ENCODE measurements around the gene EIF3D. TPM values are rescaled to one million over a fixed set of nuclear protein-coding genes. Genes with fewer than 3 reads are reported as not detected.

EIF3D gene
- total and polyA plus RNA-seq, 2 of the 13 experiments (the other 11 are each of a cell fraction or from before 2014, with no cell fraction given), result 118 to 274 TPM

- Histone ChIP-seq H3K79me2 (ENCODE audit: insufficient read depth, low read length) (no peaks in the 10 kb centered on the region), H3K9me3 (ENCODE audit: low read length) (no peaks in the 10 kb centered on the region), H3K27me3 (ENCODE audit: control insufficient read depth in 1 of 2, insufficient read depth in 2 of 2, low read length in 2 of 2) (no peaks in the 10 kb centered on the region), H3K9ac (ENCODE audit: insufficient read depth, low read depth, low read length) (peak overlapping the region; percentile 51), H3K4me2 (ENCODE audit: low read depth, low read length) (peak overlapping the region; percentile 71), H3K4me1 (ENCODE audit: insufficient read depth, low read length) (peaks cover 54% of the 10 kb centered on the region), H4K20me1 (ENCODE audit: insufficient read depth, low read length) (no peaks in the 10 kb centered on the region), H2AFZ (ENCODE audit: low read length) (no peak overlapping the region), H3K4me3 (replicated peaks in 1 of 3; ENCODE audit: insufficient read depth in 1 of 3, low read depth in 2 of 3, low read length in 3 of 3) (peak overlapping the region in 1 of 3 experiments; percentile 46; a peak in 2 of 6 replicates), H3K27ac (ENCODE audit: extremely low read length, insufficient read depth, low read length) (no peak overlapping the region), H3K36me3 (replicated peaks in 1 of 2; ENCODE audit: control insufficient read depth in 1 of 2, insufficient read depth in 2 of 2, low read length in 2 of 2) (peaks cover 0 to 5% of the 10 kb centered on the region in 2 experiments; a peak in 1 of 5 replicates)
- in situ Hi-C loops (cut with HindIII; ENCODE audit: extremely low pct_ligation_motif_present, low pct_unique_long_range_greater_than_20kb), result no loop called here
- intact Hi-C loops (cut with micrococcal nuclease; ENCODE audit: unreplicated experiment), result no loop called here
- FAIRE-seq, result peak; percentile 37
- ATAC-seq, result peak; percentile 74
- DNase-seq (ENCODE audit: low spot score), result peak; percentile 63
- BruUV-seq (replicated peaks), result TSS peak; percentile 68
- WGBS (ENCODE audit: low lambda C conversion rate), result 30% methylated on average over 13 of the region's 16 CpGs
- ChIA-PET CTCF (ENCODE audit: low intra/inter-chr PET ratio, low total read pairs) (no interaction called here), POLR2A (interaction anchor here (0.7 to 3.2 kb wide), 10 partner anchors 8 to 259 kb away, joined by 3 to 10 read pairs (median 6); partner anchors contain the start of gene MYH9)
- TF ChIP-seq RXRB (CRISPR knock-in tag; IDR thresholded peaks at IDR 0.05; ENCODE audit: borderline replicate concordance) (no peak), MAZ (IDR thresholded peaks at IDR 0.05; ENCODE audit: borderline replicate concordance, low read depth, low read length) (no peak), MAZ (CRISPR knock-in tag; IDR thresholded peaks at IDR 0.05; ENCODE audit: low read depth) (no peak), JUN (CRISPR knock-in tag; IDR thresholded peaks at IDR 0.05) (peak; percentile 93), NR2F2 (IDR thresholded peaks at IDR 0.05; ENCODE audit: borderline replicate concordance, low read depth) (peak; percentile 40; the same call in 1 of the 2 replicates), ZNF768 (CRISPR knock-in tag; IDR thresholded peaks at IDR 0.05) (peak; percentile 98), PAXIP1 (CRISPR knock-in tag; conservative IDR thresholded peaks at IDR 0.05) (0 out of 2 replicates have a peak, but pooled peaks have one; percentile 28), ZNF737 (CRISPR knock-in tag; IDR thresholded peaks at IDR 0.05; ENCODE audit: borderline replicate concordance) (no peak), ATF3 (CRISPR knock-in tag; IDR thresholded peaks at IDR 0.05) (peak; percentile 82), KIAA2018 (CRISPR knock-in tag; IDR thresholded peaks at IDR 0.05; ENCODE audit: borderline replicate concordance) (no peak)
These were observed 67.0 kb downstream of the EIF3D start for GRCh38 chr22:36461665-36462649.
